ENCODE data around the gene COPB2.

COPB2 gene

GRCh38 chr3:139309880-139310279, 79.6 kb downstream of the COPB2 start:
- DNase-seq (ENCODE audit: insufficient read length, low spot score), result no peak
- no peak for FAIRE-seq

- DNase-seq (ENCODE audit: insufficient read length, low spot score) (no peak), FAIRE-seq (no peak)
Measured at GRCh38 chr3:139309061-139309591, 80.3 kb downstream of the COPB2 start.

DNA sequence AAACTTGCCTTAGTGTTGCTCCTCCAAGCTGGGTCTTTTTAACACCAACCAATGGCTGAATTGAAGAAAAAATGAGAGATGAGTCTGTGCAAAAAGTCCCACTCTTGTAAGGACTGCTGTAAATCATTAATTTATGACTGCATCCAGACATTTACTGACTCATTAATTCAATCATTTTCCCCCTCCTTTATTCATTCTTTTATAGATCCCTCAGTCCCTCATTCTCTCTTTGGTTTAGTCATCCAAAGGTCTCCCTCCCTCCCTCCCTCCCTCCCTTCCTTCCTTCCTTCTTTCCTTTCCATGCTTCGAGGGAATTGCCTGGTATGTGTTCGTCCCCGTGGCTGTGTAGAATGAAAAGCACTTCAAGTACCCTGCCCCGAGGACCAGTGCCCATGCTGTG, 80.9 kb downstream of the COPB2 start:
- DNase-seq (ENCODE audit: insufficient read length, low spot score) (no peak), FAIRE-seq (no peak)

- DNase-seq (ENCODE audit: insufficient read length, low spot score), result no peak
- FAIRE-seq, result peak; percentile 26
Measured at GRCh38 chr3:139307601-139308555, 81.6 kb downstream of the COPB2 start.
